Activated CD8-positive, alpha-beta T cell treated with anti-CD3 and anti-CD28 coated beads for 36 hours (primary cell): ENCODE data around the gene SGMS1. TPM values are rescaled to one million over a fixed set of nuclear protein-coding genes. Genes with fewer than 3 reads are reported as not detected.

ENCODE experiments used
- ATAC-seq: fragments of 200-7000 bp; cut with Tn5 transposase; one replicate; pipeline ENCODE4 v1.10.0; 2021; ENCODE audit warnings: mild to moderate bottlenecking, moderate library complexity
- CTCF ChIA-PET: fragments of 350-600 bp; sonication (Branson Sonifier 250); formaldehyde crosslinking; loops from one replicate; lab custom pipeline; 2021; ENCODE audit warnings: antibody characterized with exemption; lab: Charles Lee
- POLR2A ChIA-PET: fragments of 350-600 bp; sonication (Branson Sonifier 250); formaldehyde crosslinking; loops from one replicate; lab custom pipeline; 2021; ENCODE audit warnings: antibody characterized with exemption; lab: Charles Lee
- DNase-seq: peaks from one replicate; pipeline ENCODE4 v3.0.0-alpha.2; 2020
- H3K27ac Mint-ChIP-seq: one replicate; pipeline ENCODE4 v1.8.0; 2021; ENCODE audit warnings: mild to moderate bottlenecking, mixed read lengths
- H3K27me3 Mint-ChIP-seq: one replicate; pipeline ENCODE4 v1.8.0; 2021; ENCODE audit warnings: mixed read lengths
- H3K36me3 Mint-ChIP-seq: one replicate; pipeline ENCODE4 v1.8.0; 2021; ENCODE audit warnings: low read depth, mixed read lengths
- H3K4me1 Mint-ChIP-seq: one replicate; pipeline ENCODE4 v1.8.0; 2021; ENCODE audit warnings: low read depth, mixed read lengths
- H3K4me3 Mint-ChIP-seq: one replicate; pipeline ENCODE4 v1.8.0; 2021; ENCODE audit warnings: mild to moderate bottlenecking, moderate library complexity, mixed read lengths
- H3K9me3 Mint-ChIP-seq: one replicate; pipeline ENCODE4 v1.8.0; 2021; ENCODE audit warnings: mixed read lengths
- CTCF ChIP-seq: fragments of 200-600 bp; IDR thresholded peaks from one replicate; pipeline ENCODE4 v1.8.0; 2022; ENCODE audit warnings: antibody characterized with exemption, mild to moderate bottlenecking
- intact Hi-C: fragments of 100-400 bp; cut with micrococcal nuclease; formaldehyde crosslinking; loops from one replicate; pipeline ENCODE4 v1.10.0; 2022
- total RNA-seq, 2 experiments: library from RNA; stranded (reverse); gene quantifications; one replicate each; pipeline ENCODE4 v1.2.3, GENCODE V29; 2021

Gene SGMS1
- total RNA-seq, 2 experiments from 2014 or later: 9.0 to 10.6 TPM

- peaks cover 60% of the 10 kb centered on the region for H3K4me1 Mint-ChIP-seq
These were observed 45.9 kb downstream of the SGMS1 start for GRCh38 chr10:50577681-50578350.

GRCh38 chr10:50577010-50577409, 46.7 kb downstream of the SGMS1 start:
- POLR2A ChIA-PET: interaction anchor here (0.8 kb wide), 1 partner anchor 38 kb away, joined by 3 read pairs; no protein-coding TSS in a partner anchor
- H3K4me1 Mint-ChIP-seq: peaks cover 62% of the 10 kb centered on the region

More at GRCh38 chr10:50577681-50578350, 45.9 kb downstream of the SGMS1 start:
- Mint-ChIP-seq H3K36me3 (peaks cover 1% of the 10 kb centered on the region), H3K27me3 (no peaks in the 10 kb centered on the region), H3K27ac (no peak overlapping the region), H3K4me3 (no peak overlapping the region), H3K9me3 (no peaks in the 10 kb centered on the region)
- CTCF ChIA-PET: interaction anchor here (1.0 to 1.5 kb wide), 3 partner anchors 16 to 43 kb away, joined by 3 to 5 read pairs (median 4); no protein-coding TSS in a partner anchor
- POLR2A ChIA-PET: no interaction called here
- TF ChIP-seq CTCF: no peak
- ATAC-seq (no peak), DNase-seq (no peak)
- intact Hi-C loops: no loop called here

DNA sequence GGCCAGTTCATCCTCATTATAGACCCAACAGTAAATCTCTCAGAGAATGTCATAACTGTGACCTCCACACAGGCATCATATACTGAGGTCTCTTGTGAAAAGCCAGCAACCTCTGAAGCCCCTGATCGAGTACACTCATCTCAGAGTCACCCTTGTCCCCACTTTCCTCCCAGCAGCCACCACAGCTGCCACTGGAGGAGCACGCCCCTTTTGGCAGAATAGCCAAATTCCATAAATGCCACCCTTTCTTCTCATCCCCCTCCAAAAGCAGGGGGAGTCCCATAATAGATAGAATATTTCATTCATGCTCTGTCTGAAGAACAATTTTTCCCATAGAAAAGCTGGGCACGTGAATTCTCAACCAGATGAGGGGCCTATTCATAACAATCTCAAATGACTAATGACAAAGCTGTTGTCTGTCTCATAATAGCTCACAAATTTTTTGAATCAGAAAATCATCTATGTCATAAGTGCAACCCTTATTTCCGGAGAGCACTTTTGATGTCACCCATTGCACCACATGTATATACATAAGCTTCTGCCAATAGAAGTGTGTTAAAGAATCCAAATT, 47.4 kb downstream of the SGMS1 start:
- Mint-ChIP-seq H3K9me3 (no peaks in the 10 kb centered on the region), H3K27ac (no peak overlapping the region), H3K4me1 (peaks cover 58% of the 10 kb centered on the region), H3K27me3 (no peaks in the 10 kb centered on the region), H3K36me3 (peaks cover 1% of the 10 kb centered on the region), H3K4me3 (no peak overlapping the region)
- POLR2A ChIA-PET: interaction anchor here (0.8 kb wide), 1 partner anchor 38 kb away, joined by 3 read pairs; no protein-coding TSS in a partner anchor
- no peak for TF ChIP-seq CTCF
- no peak for ATAC-seq
- intact Hi-C loops: no loop called here
- CTCF ChIA-PET: interaction anchor here (1.2 to 1.9 kb wide), 5 partner anchors 14 to 44 kb away, joined by 3 to 5 read pairs (median 4); no protein-coding TSS in a partner anchor
- no peak for DNase-seq

More at GRCh38 chr10:50577010-50577409, 46.7 kb downstream of the SGMS1 start:
- H3K9me3 Mint-ChIP-seq: no peaks in the 10 kb centered on the region
- DNase-seq (no peak), ATAC-seq (no peak)
- H3K36me3 Mint-ChIP-seq: peaks cover 1% of the 10 kb centered on the region
- H3K27me3 Mint-ChIP-seq: no peaks in the 10 kb centered on the region
- TF ChIP-seq CTCF: no peak
- H3K4me3 Mint-ChIP-seq: no peak overlapping the region
- CTCF ChIA-PET: interaction anchor here (0.7 to 1.9 kb wide), 6 partner anchors 11 to 43 kb away, joined by 3 to 5 read pairs (median 4); no protein-coding TSS in a partner anchor
- no peak overlapping the region for H3K27ac Mint-ChIP-seq
- intact Hi-C loops: no loop called here

DNA sequence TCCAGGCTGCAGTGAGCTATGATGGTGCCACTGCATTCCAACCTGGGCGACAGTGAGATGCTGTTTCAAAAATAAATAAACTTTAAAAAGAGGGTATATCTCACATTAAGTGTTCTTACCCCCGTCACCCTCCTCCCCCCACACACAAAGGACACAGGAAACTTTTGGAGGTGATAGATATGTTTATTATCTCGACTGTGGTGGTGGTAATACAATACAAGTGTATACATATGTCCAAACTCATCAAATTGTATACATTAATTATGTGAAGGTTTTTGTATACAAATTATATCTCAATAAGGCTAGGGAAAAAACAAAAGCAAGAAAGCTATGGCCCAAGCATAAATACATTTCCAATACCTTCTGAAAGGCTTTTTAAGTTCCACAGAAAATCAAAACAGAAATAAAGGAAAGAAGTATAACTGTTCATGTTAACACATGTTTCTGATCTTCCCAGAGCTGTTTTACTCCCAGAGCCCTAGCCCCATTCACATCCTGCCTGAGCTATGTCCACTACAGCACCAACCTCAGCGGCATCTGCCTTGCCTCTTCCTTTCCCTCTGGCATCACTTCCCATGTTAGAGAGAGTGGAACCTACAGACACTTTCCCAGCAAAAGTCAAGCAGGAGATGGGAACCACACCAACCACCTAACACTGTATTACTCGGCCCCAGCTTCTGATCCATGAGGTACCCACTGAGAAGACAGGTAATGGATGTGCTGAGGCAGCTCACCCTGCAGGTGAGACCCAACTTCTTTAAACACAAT, 48.1 kb downstream of the SGMS1 start:
- Mint-ChIP-seq H3K4me3 (no peak overlapping the region), H3K27me3 (no peaks in the 10 kb centered on the region), H3K27ac (no peak overlapping the region), H3K9me3 (no peaks in the 10 kb centered on the region), H3K36me3 (no peaks in the 10 kb centered on the region), H3K4me1 (peaks cover 52% of the 10 kb centered on the region)
- ChIA-PET POLR2A (no interaction called here), CTCF (interaction anchor here (0.7 to 1.9 kb wide), 4 partner anchors 13 to 55 kb away, joined by 3 to 5 read pairs (median 4); no protein-coding TSS in a partner anchor)
- intact Hi-C loops: no loop called here
- TF ChIP-seq CTCF: no peak
- DNase-seq (no peak), ATAC-seq (no peak)
